Hepatocyte (in vitro differentiated cells): ENCODE data around the gene HPCAL1.

ENCODE experiments used
- CTCF ChIP-seq: fragments of 200-600 bp; sonication (generic); IDR thresholded peaks from 2 replicates; pipeline ENCODE4 v1.5.1; 2016; ENCODE audit warnings: antibody characterized with exemption, mild to moderate bottlenecking; ENCODE audit not compliant: poor library complexity
- EZH2phosphoT487 ChIP-seq: fragments of 200-600 bp; sonication (generic); IDR thresholded peaks from one replicate; pipeline ENCODE4 v1.6.1; 2018; ENCODE audit warnings: antibody characterized with exemption, mild to moderate bottlenecking, low read depth, moderate library complexity; ENCODE audit not compliant: unreplicated experiment, severe bottlenecking

- TF ChIP-seq CTCF (no peak), EZH2phosphoT487 (no peak)
Observed at GRCh38 chr2:10271946-10272345, 30.8 kb upstream of the HPCAL1 start.
